ENCODE results near the gene PHIP. TPM values are rescaled to one million over a fixed set of nuclear protein-coding genes. Genes with fewer than 3 reads are reported as not detected.

Gene PHIP
- total RNA-seq, 1 experiment from 2014 or later: 29.0 TPM

- H4K20me1 ChIP-seq (ENCODE audit: insufficient read depth): no peaks in the 10 kb centered on the region
- H3K27me3 ChIP-seq (ENCODE audit: insufficient read depth, low read depth): no peaks in the 10 kb centered on the region
- H3K36me3 ChIP-seq (ENCODE audit: low read depth): peaks cover 31% of the 10 kb centered on the region; the same call in 1 of the 2 replicates
- DNase-seq: no peak
- no peak overlapping the region for H3K4me3 ChIP-seq
- H3K9me3 ChIP-seq (ENCODE audit: insufficient read depth, low read depth): no peaks in the 10 kb centered on the region
- H3K27ac ChIP-seq: no peak overlapping the region
- H3K4me1 ChIP-seq (replicated peaks; ENCODE audit: insufficient read depth): no peaks in the 10 kb centered on the region
- H3K4me2 ChIP-seq: no peak overlapping the region
- intact Hi-C loops (cut with micrococcal nuclease; ENCODE audit: unreplicated experiment): no loop called here
- ChIA-PET POLR2A (ENCODE audit: unreplicated experiment) (no interaction called here), CTCF (no interaction called here)
- no peak overlapping the region for H2AFZ ChIP-seq
- no peaks in the 10 kb centered on the region for H3F3A ChIP-seq (ENCODE audit: insufficient read depth, low read depth)
- no peaks in the 10 kb centered on the region for H3K79me2 ChIP-seq (ENCODE audit: low read depth)
- BruUV-seq (replicated peaks): no TSS peak
- TF ChIP-seq EZH2 (IDR thresholded peaks at IDR 0.05; ENCODE audit: low read depth): no peak
- TF ChIP-seq CTCF (conservative IDR thresholded peaks at IDR 0.05): no peak
- no peaks in the 10 kb centered on the region for H3K9me2 ChIP-seq (ENCODE audit: insufficient read depth)
Observed at GRCh38 chr6:78947529-78947928, 130.5 kb downstream of the PHIP start.

- TF ChIP-seq CTCF (conservative IDR thresholded peaks at IDR 0.05) (no peak), EZH2 (IDR thresholded peaks at IDR 0.05; ENCODE audit: low read depth) (no peak)
- no peaks in the 10 kb centered on the region for H3K79me2 ChIP-seq (ENCODE audit: low read depth)
Observed at GRCh38 chr6:78942446-78942845, 135.6 kb downstream of the PHIP start.

GRCh38 chr6:78936515-78936914 lies 141.5 kb downstream of the PHIP start:
- H3K9me3 ChIP-seq (ENCODE audit: insufficient read depth, low read depth): no peaks in the 10 kb centered on the region
- no TSS peak for BruUV-seq (replicated peaks)
- no peaks in the 10 kb centered on the region for H4K20me1 ChIP-seq (ENCODE audit: insufficient read depth)
- no peak overlapping the region for H3K4me3 ChIP-seq
- no peak overlapping the region for H2AFZ ChIP-seq
- intact Hi-C loops (cut with micrococcal nuclease; ENCODE audit: unreplicated experiment): no loop called here
- ChIA-PET CTCF (no interaction called here), POLR2A (ENCODE audit: unreplicated experiment) (interaction anchor here (0.5 kb wide), 1 partner anchor 140 kb away, joined by 6 read pairs; no protein-coding TSS in a partner anchor)
- no peaks in the 10 kb centered on the region for H3K4me1 ChIP-seq (replicated peaks; ENCODE audit: insufficient read depth)
- H3F3A ChIP-seq (ENCODE audit: insufficient read depth, low read depth): no peaks in the 10 kb centered on the region
- no peaks in the 10 kb centered on the region for H3K27me3 ChIP-seq (ENCODE audit: insufficient read depth, low read depth)
- no peak overlapping the region for H3K27ac ChIP-seq
- H3K4me2 ChIP-seq: no peak overlapping the region
- TF ChIP-seq CTCF (conservative IDR thresholded peaks at IDR 0.05) (no peak), EZH2 (IDR thresholded peaks at IDR 0.05; ENCODE audit: low read depth) (no peak)
- no peaks in the 10 kb centered on the region for H3K36me3 ChIP-seq (ENCODE audit: low read depth)
- H3K9me2 ChIP-seq (ENCODE audit: insufficient read depth): no peaks in the 10 kb centered on the region
- DNase-seq: no peak
- no peaks in the 10 kb centered on the region for H3K79me2 ChIP-seq (ENCODE audit: low read depth)

More at GRCh38 chr6:78942446-78942845, 135.6 kb downstream of the PHIP start:
- Histone ChIP-seq H3K9me3 (ENCODE audit: insufficient read depth, low read depth) (no peaks in the 10 kb centered on the region), H3K4me2 (no peak overlapping the region), H2AFZ (no peak overlapping the region), H4K20me1 (ENCODE audit: insufficient read depth) (no peaks in the 10 kb centered on the region), H3K9me2 (ENCODE audit: insufficient read depth) (no peaks in the 10 kb centered on the region), H3K4me3 (no peak overlapping the region), H3K36me3 (ENCODE audit: low read depth) (peaks cover 8% of the 10 kb centered on the region; the same call in 1 of the 2 replicates), H3K4me1 (replicated peaks; ENCODE audit: insufficient read depth) (no peaks in the 10 kb centered on the region), H3K27ac (no peak overlapping the region), H3K27me3 (ENCODE audit: insufficient read depth, low read depth) (no peaks in the 10 kb centered on the region), H3F3A (ENCODE audit: insufficient read depth, low read depth) (no peaks in the 10 kb centered on the region)
- no peak for DNase-seq
- intact Hi-C loops (cut with micrococcal nuclease; ENCODE audit: unreplicated experiment): no loop called here
- CTCF ChIA-PET: no interaction called here
- POLR2A ChIA-PET (ENCODE audit: unreplicated experiment): no interaction called here
- BruUV-seq (replicated peaks): no TSS peak

All from PC-9 (cell line).